Panc1 (cell line): Measurements from ENCODE around the gene NCAPH2. TPM values are rescaled to one million over a fixed set of nuclear protein-coding genes. Genes with fewer than 3 reads are reported as not detected.

Experiments
- ATAC-seq: fragments of 200-7000 bp; cut with Tn5 transposase; 2 replicates; pipeline ENCODE4 v1.9.1; 2020; ENCODE audit warnings: mild to moderate bottlenecking, moderate library complexity
- BruUV-seq: library from RNA; stranded (reverse); fragments of 400-500 nt; replicated peaks from 2 replicates; lab custom pipeline; 2021; lab: Mats Ljungman, UMichigan
- CTCF ChIA-PET: fragments of 300-600 bp; sonication (Branson Sonifier 250); formaldehyde crosslinking; loops from one replicate; lab custom pipeline; 2022; ENCODE audit warnings: antibody characterized with exemption; lab: Charles Lee
- POLR2A ChIA-PET: fragments of 300-600 bp; sonication (Branson Sonifier 250); formaldehyde crosslinking; loops from one replicate; lab custom pipeline; 2022; ENCODE audit warnings: antibody characterized with exemption; lab: Charles Lee
- DNase-seq: peaks from one replicate; pipeline ENCODE4 v3.0.0-alpha.2; 2010; ENCODE audit warnings: low read depth, low spot score
- H3K27ac ChIP-seq: 2 replicates; pipeline ENCODE4 v1.5.1; 2011; ENCODE audit warnings: mild to moderate bottlenecking, low read length, inconsistent platforms
- H3K27me3 ChIP-seq: fragments of 200-500 bp; sonication (Bioruptor generic); 2 replicates; pipeline ENCODE4 v1.6.0; 2014; ENCODE audit warnings: low read length, inconsistent platforms; ENCODE audit not compliant: control insufficient read depth, insufficient read depth
- H3K36me3 ChIP-seq: fragments of 200-500 bp; sonication (Bioruptor generic); 2 replicates; pipeline ENCODE4 v1.5.1; 2014; ENCODE audit warnings: inconsistent platforms, mild to moderate bottlenecking, low read length, moderate library complexity; ENCODE audit not compliant: control insufficient read depth, insufficient read depth
- H3K4me1 ChIP-seq: 2 replicates; pipeline ENCODE4 v1.5.1; 2011; ENCODE audit warnings: inconsistent platforms, mild to moderate bottlenecking, low read length, moderate library complexity; ENCODE audit not compliant: control insufficient read depth, insufficient read depth
- H3K4me3 ChIP-seq, 2 experiments: 2 replicates each; pipeline ENCODE4 v1.5.1; 2011 to 2012; ENCODE audit warnings: low read depth in 2 of 2, low read length in 2 of 2, mild to moderate bottlenecking in 2 of 2, inconsistent platforms in 1 of 2, moderate library complexity in 1 of 2
- H3K9me3 ChIP-seq: fragments of 200-500 bp; sonication (Bioruptor generic); 2 replicates; pipeline ENCODE4 v1.5.1; 2014; ENCODE audit warnings: low read depth, mild to moderate bottlenecking, inconsistent platforms, low read length, moderate library complexity; ENCODE audit not compliant: control insufficient read depth, insufficient read depth
- CTCF ChIP-seq: fragments of 450-650 bp; IDR thresholded peaks from 2 replicates; pipeline ENCODE4 v1.5.1; 2017; ENCODE audit warnings: mild to moderate bottlenecking
- POLR2AphosphoS5 ChIP-seq: IDR thresholded peaks from 2 replicates; pipeline ENCODE4 v1.6.1; 2012; ENCODE audit warnings: mild to moderate bottlenecking, low read depth, low read length, moderate library complexity
- REST ChIP-seq, 2 experiments: IDR thresholded peaks; 2 replicates each; pipeline ENCODE4 v1.6.1; 2011 to 2012; ENCODE audit warnings: low read depth in 2 of 2, control low read depth in 1 of 2, low read length in 1 of 2, mild to moderate bottlenecking in 1 of 2, moderate library complexity in 1 of 2; ENCODE audit not compliant: insufficient read depth in 1 of 2
- SIN3A ChIP-seq: IDR thresholded peaks from 2 replicates; pipeline ENCODE4 v1.6.1; 2012; ENCODE audit warnings: low read depth, mild to moderate bottlenecking, low read length, moderate library complexity, borderline replicate concordance; ENCODE audit not compliant: insufficient read depth
- TCF7L2 ChIP-seq: IDR thresholded peaks from 2 replicates; pipeline ENCODE4 v1.6.1; 2011; ENCODE audit warnings: mild to moderate bottlenecking, low read depth, low read length, inconsistent platforms
- in situ Hi-C: cut with HindIII; loops from 2 replicates; pipeline ENCODE4 v1.10.0; 2016; ENCODE audit warnings: low sequenced_read_pairs, low pct_unique_long_range_greater_than_20kb
- intact Hi-C: fragments of 100-400 bp; cut with micrococcal nuclease; formaldehyde crosslinking; loops from one replicate; pipeline ENCODE4 v1.10.0; 2022; ENCODE audit not compliant: unreplicated experiment
- total RNA-seq: library from RNA; stranded (reverse); gene quantifications from one replicate; pipeline ENCODE4 v1.2.1, GENCODE V29; 2021; ENCODE audit not compliant: unreplicated experiment

The NCAPH2 gene
- total RNA-seq, 1 experiment from 2014 or later: 55.6 TPM

GRCh38 chr22:50517495-50518260 is 9.7 kb downstream of the NCAPH2 start:
- TF ChIP-seq POLR2AphosphoS5: no peak
- no peak for TF ChIP-seq SIN3A
- TF ChIP-seq CTCF: no peak
- TF ChIP-seq TCF7L2: no peak
- no peak for TF ChIP-seq REST (IDR thresholded peaks at IDR 0.05; ENCODE audit: insufficient read depth in 1 of 2, low read depth in 2 of 2, low read length in 1 of 2)
- CTCF ChIA-PET: no interaction called here
- H3K4me3 ChIP-seq: no peak overlapping the region
- POLR2A ChIA-PET: no interaction called here
- no peaks in the 10 kb centered on the region for H3K9me3 ChIP-seq
- no peaks in the 10 kb centered on the region for H3K4me1 ChIP-seq
- H3K27ac ChIP-seq: no peak overlapping the region
- intact Hi-C loops: no loop called here
- BruUV-seq: no TSS peak
- in situ Hi-C loops: no loop called here
- H3K27me3 ChIP-seq: no peaks in the 10 kb centered on the region
- H3K36me3 ChIP-seq: no peaks in the 10 kb centered on the region
- no peak for DNase-seq
- ATAC-seq: no peak

- no TSS peak for BruUV-seq
- in situ Hi-C loops (no loop called here), intact Hi-C loops (no loop called here)
- H3K36me3 ChIP-seq: no peaks in the 10 kb centered on the region
- ATAC-seq (no peak), DNase-seq (no peak)
- H3K27me3 ChIP-seq: no peaks in the 10 kb centered on the region
- no peak overlapping the region for H3K4me3 ChIP-seq
- no peak for TF ChIP-seq POLR2AphosphoS5
- H3K4me1 ChIP-seq: no peaks in the 10 kb centered on the region
- POLR2A ChIA-PET: no interaction called here
- H3K27ac ChIP-seq: no peak overlapping the region
- CTCF ChIA-PET: no interaction called here
- no peaks in the 10 kb centered on the region for H3K9me3 ChIP-seq
These were observed 10.6 kb downstream of the NCAPH2 start for GRCh38 chr22:50518606-50519005.

GRCh38 chr22:50519151-50519550 is 11.1 kb downstream of the NCAPH2 start:
- Histone ChIP-seq H3K27me3 (no peaks in the 10 kb centered on the region), H3K36me3 (no peaks in the 10 kb centered on the region), H3K4me1 (no peaks in the 10 kb centered on the region), H3K9me3 (no peaks in the 10 kb centered on the region), H3K4me3 (no peak overlapping the region), H3K27ac (no peak overlapping the region)
- CTCF ChIA-PET: no interaction called here
- in situ Hi-C loops: no loop called here
- DNase-seq (no peak), ATAC-seq (no peak)
- no peak for TF ChIP-seq POLR2AphosphoS5
- TF ChIP-seq REST (IDR thresholded peaks at IDR 0.05; ENCODE audit: insufficient read depth in 1 of 2, low read depth in 2 of 2, low read length in 1 of 2): no peak
- TF ChIP-seq SIN3A: no peak
- no peak for TF ChIP-seq TCF7L2
- TF ChIP-seq CTCF: no peak
- intact Hi-C loops: no loop called here
- BruUV-seq: no TSS peak
- POLR2A ChIA-PET: no interaction called here
